Neural crest cell (in vitro differentiated cells): ENCODE data around the gene OGFR. TPM values are rescaled to one million over a fixed set of nuclear protein-coding genes. Genes with fewer than 3 reads are reported as not detected.

ENCODE experiments used
- DNase-seq: peaks from one replicate; pipeline ENCODE4 v3.0.0; 2021; ENCODE audit warnings: low read depth, mixed read lengths, low spot score
- H3K27ac Mint-ChIP-seq: one replicate; pipeline ENCODE4 v1.8.0; 2021; ENCODE audit warnings: mild to moderate bottlenecking, mixed read lengths; ENCODE audit not compliant: unreplicated experiment
- H3K27me3 Mint-ChIP-seq: 2 replicates; pipeline ENCODE4 v1.8.0; 2021; ENCODE audit warnings: low read depth, mild to moderate bottlenecking, mixed read lengths
- H3K36me3 Mint-ChIP-seq: 2 replicates; pipeline ENCODE4 v1.8.0; 2021; ENCODE audit warnings: low read depth, mild to moderate bottlenecking, mixed read lengths
- H3K4me1 Mint-ChIP-seq: 2 replicates; pipeline ENCODE4 v1.8.0; 2021; ENCODE audit warnings: mixed read lengths
- H3K4me3 Mint-ChIP-seq: one replicate; pipeline ENCODE4 v1.8.0; 2021; ENCODE audit warnings: mild to moderate bottlenecking, mixed read lengths
- H3K9me3 Mint-ChIP-seq: 2 replicates; pipeline ENCODE4 v1.8.0; 2021; ENCODE audit warnings: mixed read lengths
- total RNA-seq: library from RNA; stranded (reverse); gene quantifications from 2 replicates; pipeline ENCODE4 v1.2.1, GENCODE V29; 2021
- TF ChIP-seq, protein P1 (sequence below): fragments of 200-600 bp; sonication (generic); conservative IDR thresholded peaks from 2 replicates; pipeline ENCODE4 v1.5.0; 2021; ENCODE audit warnings: antibody characterized with exemption, mild to moderate bottlenecking

OGFR gene
- total RNA-seq, 1 donor from 2014 or later = 36.7 TPM

DNA sequence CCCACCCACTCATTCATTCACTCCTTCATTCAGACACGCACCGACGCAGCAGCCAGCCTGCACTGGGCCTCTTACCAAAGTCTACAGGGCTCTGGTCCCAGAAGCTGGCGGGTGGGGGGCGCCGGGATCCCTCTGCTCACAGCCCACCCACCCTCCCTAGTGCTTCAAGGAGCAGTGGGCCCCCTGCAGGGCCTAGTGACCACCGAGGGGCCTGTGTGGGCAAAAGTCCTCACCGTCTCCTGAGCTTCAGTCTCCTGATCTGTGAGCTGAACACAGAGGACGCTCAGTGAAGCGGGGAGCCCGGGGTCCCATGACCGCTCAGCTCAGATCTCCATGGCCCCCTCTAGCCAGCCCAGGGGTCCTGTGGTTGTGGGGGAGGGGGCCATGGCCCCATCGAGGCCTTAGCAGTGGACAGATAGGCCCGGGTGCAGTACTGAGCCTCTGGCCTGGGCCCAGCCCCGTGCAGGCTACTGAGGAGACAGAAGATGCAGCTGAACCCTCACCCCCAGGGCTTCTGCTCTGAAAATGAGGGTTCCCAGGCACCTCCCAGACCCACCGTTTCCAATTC, 41.8 kb upstream of the OGFR start:
- Mint-ChIP-seq H3K27ac (peak overlapping the region; percentile 19), H3K9me3 (no peaks in the 10 kb centered on the region), H3K4me1 (peaks cover 5% of the 10 kb centered on the region)

DNA sequence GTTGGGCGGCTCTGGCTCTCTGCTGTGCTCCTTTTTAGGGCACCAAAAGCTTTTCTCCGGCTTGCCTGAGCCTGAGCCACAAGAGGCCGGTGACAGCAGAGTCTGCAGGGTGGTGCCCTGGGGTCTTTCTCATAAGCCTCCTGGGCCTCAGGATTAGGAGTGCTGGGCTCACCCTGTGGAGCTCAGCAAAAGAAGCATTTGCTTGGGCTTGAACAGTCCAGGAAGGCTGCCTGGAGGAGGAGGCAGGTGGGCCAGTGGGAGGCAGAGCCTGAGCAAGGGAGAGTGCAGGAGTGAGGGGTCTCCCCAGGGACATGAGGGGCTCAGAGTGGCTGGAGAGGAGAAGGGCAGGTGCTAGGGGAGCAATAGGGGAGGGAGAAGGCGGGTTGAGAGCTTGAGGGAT, 41.2 kb upstream of the OGFR start:
- Mint-ChIP-seq H3K4me1 (peaks cover 9% of the 10 kb centered on the region), H3K36me3 (no peaks in the 10 kb centered on the region), H3K4me3 (no peak overlapping the region), H3K27me3 (peaks cover 4% of the 10 kb centered on the region), H3K9me3 (no peaks in the 10 kb centered on the region), H3K27ac (no peak overlapping the region)
- DNase-seq = no peak
- TF ChIP-seq, protein P1, sequence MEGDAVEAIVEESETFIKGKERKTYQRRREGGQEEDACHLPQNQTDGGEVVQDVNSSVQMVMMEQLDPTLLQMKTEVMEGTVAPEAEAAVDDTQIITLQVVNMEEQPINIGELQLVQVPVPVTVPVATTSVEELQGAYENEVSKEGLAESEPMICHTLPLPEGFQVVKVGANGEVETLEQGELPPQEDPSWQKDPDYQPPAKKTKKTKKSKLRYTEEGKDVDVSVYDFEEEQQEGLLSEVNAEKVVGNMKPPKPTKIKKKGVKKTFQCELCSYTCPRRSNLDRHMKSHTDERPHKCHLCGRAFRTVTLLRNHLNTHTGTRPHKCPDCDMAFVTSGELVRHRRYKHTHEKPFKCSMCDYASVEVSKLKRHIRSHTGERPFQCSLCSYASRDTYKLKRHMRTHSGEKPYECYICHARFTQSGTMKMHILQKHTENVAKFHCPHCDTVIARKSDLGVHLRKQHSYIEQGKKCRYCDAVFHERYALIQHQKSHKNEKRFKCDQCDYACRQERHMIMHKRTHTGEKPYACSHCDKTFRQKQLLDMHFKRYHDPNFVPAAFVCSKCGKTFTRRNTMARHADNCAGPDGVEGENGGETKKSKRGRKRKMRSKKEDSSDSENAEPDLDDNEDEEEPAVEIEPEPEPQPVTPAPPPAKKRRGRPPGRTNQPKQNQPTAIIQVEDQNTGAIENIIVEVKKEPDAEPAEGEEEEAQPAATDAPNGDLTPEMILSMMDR = no peak

More for the DNA sequence above, 41.8 kb upstream of the OGFR start:
- H3K27me3 Mint-ChIP-seq = peaks cover 4% of the 10 kb centered on the region
- no peaks in the 10 kb centered on the region for H3K36me3 Mint-ChIP-seq
- TF ChIP-seq, protein P1 = no peak
- DNase-seq = no peak
- no peak overlapping the region for H3K4me3 Mint-ChIP-seq

DNA sequence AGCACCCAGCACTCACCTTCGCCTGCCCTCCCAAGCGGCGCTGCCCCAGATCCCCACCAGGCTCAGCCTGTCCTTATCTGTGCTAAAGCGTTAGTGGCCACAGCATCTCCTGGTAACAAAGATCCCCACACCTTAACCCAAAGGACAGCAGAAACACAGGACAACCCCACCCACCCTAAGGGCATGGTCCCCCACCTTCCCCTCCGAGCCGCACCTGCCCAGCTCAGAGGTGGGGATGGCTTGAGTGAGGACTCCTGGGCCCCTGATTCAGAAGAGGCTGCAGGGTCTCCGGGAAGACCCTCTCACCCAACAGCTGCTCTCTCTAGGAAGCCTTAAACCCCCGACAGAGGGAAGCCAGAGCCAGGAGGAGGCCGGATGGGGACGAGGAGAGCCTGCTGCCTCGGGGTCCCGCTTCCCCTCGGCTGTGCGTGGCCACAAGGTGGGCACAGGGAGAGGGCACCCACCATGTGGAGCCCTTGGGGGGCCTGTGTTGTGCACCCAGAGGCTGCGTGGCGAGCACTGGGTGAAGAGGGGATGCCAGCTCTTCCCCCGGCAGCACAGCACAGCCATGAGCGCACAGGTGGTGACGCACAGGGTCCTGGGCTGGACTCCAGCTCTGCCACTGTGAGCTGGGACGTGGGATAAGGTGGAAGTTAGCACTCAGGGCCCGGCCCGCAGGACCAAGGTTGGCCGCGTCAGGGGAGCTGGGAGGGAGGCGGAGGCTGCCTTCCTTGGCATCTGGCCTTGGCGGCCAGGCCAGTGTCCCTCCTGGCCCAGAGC, 40.3 kb upstream of the OGFR start:
- DNase-seq = no peak
- peaks cover 4% of the 10 kb centered on the region for H3K27me3 Mint-ChIP-seq
- no peak overlapping the region for H3K4me3 Mint-ChIP-seq
- H3K9me3 Mint-ChIP-seq = no peaks in the 10 kb centered on the region
- H3K27ac Mint-ChIP-seq = no peak overlapping the region
- TF ChIP-seq, protein P1 = no peak
- peaks cover 18% of the 10 kb centered on the region for H3K4me1 Mint-ChIP-seq
- H3K36me3 Mint-ChIP-seq = no peaks in the 10 kb centered on the region

DNA sequence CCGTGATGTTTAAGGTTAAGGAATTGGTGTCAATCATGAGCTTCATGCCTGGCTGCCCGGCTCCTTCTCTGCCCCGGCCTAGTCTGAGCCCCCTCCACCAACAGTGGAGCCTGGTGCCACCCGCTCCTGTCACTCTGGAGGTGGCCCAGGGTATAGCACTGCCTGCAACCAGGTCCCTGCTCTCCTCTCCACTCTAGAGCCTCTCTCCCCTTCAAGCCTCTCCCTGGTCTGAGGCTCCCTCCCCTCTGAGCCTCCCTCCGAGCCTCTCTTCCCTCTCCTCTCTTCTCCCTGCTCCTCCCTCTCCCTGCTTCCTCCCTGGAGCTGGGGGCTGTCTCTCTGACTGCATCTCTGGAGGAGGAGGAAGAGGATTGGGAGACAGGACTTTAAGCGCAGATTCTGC, 39.6 kb upstream of the OGFR start:
- Mint-ChIP-seq H3K4me1 (peaks cover 16% of the 10 kb centered on the region), H3K27ac (peak overlapping the region; percentile 43), H3K36me3 (no peaks in the 10 kb centered on the region), H3K27me3 (peaks cover 4% of the 10 kb centered on the region), H3K9me3 (no peaks in the 10 kb centered on the region), H3K4me3 (no peak overlapping the region)
- no peak for DNase-seq
- TF ChIP-seq, protein P1 = no peak

DNA sequence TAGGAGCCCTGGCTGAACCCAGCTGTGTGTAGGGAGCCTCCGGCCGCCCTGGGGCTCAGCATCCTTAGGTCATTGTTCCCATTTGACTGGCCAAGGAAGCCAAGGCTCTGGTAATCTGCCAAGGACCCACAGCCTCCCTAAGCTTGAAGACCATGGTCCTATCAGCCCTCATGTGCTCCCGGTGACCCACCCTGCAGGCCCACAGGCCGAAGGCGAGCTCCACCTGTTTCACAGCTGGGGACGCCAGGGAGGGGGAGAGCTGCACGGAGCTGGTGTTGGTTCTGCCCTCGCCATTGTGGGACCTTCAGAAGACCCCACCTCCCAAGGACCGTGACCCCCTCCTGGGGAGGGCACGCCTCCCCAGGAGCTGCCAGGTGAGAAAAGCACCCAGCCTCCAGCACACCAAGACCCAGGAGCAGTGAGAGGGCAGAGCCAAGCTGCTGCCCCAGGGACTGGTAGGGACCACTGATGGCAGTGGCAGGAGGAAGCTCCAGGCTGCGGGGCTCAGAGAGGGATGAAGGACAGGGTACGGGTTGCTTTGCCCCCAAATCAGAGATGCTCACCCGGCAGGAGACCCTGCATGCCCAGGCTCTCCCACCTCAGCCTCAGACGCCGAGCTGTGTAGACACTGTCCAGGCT, 39.1 kb upstream of the OGFR start:
- Mint-ChIP-seq H3K4me1 (peaks cover 14% of the 10 kb centered on the region), H3K27ac (no peak overlapping the region), H3K4me3 (no peak overlapping the region), H3K9me3 (no peaks in the 10 kb centered on the region), H3K27me3 (peaks cover 4% of the 10 kb centered on the region), H3K36me3 (no peaks in the 10 kb centered on the region)
- DNase-seq = no peak
- TF ChIP-seq, protein P1 = no peak
